LNCAP (cell line): ENCODE measurements around the gene PDZD2.

Source experiments
- CTCF ChIP-seq: fragments of 450-650 bp; IDR thresholded peaks from 2 replicates; pipeline ENCODE4 v1.5.1; 2017; ENCODE audit warnings: mild to moderate bottlenecking

PDZD2 gene

GRCh38 chr5:31948006-31948405, 309.1 kb downstream of the PDZD2 start:
- TF ChIP-seq CTCF: no peak

GRCh38 chr5:31952067-31952466, 313.1 kb downstream of the PDZD2 start:
- TF ChIP-seq CTCF: no peak

DNA sequence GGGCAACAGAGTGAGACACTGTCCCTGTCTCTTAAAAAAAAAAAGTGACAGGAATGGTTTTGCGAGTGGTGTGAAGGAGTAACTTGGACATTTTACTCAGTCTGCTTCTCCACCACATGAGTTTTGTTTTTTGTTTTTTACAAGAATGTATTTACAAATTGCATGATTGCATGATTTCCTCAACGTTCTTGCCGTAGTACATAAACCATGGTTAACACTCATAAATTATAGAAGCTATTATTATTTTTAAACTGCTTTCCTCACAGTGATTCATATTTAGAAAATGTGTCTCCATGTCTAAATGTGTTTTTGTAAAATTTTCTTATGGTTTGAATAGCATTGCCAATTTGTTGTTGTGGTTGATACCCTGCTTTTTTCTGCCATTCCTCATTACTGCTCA, 315.2 kb downstream of the PDZD2 start:
- TF ChIP-seq CTCF: no peak

DNA sequence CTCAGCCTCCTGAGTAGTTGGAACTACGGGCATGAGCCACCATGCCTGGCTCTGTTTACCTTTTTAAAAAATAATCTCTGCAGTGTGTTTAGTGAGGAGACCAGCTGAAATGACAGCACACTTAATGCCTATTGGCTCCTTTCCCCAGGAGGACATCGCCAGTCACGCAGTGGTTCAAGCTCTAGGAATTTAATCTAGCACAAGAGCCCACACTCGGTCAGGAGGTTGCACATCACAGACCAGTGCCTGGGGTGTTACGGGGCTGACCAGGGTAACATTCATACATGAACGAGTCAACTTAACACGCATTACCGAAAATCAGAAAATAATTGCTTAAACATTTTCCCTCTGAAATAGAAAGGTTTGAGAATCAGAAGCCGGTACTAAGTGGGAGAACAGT, 318.2 kb downstream of the PDZD2 start:
- TF ChIP-seq CTCF: no peak

- TF ChIP-seq CTCF: no peak
Measured at GRCh38 chr5:31962351-31962751, 323.4 kb downstream of the PDZD2 start.

GRCh38 chr5:31962871-31963307, 324.0 kb downstream of the PDZD2 start:
- TF ChIP-seq CTCF: no peak

DNA sequence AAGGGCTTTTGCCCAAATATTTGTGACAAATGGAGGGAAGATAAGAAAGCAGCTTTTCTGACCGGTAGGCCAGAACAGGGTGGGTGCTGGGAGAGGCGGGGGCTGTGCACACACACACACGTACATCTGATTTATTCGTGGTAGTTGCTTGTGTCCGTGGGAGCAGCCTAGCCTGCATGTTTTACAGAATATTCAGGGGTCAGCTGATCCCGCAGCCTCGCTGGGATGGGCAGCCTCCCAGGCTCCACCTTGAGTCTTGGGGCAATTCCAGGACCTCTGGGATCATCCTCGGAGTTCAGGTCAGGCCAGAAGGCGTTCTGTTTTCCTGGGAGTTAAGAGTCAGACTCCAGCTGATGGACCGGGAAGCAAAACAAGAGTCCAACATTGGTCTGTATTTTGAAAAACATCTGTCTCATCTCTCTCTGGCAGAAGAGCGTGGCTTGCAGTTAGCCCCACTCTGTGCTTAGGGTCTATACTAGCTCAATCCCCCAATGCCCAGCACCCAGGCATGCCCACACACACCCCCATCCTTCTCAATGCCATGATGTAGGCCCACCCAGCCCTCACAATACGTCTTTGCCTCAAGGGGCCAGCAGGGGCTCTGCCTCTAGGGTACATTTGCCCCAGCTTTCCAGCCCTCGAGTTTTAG, 324.6 kb downstream of the PDZD2 start:
- no peak for TF ChIP-seq CTCF

DNA sequence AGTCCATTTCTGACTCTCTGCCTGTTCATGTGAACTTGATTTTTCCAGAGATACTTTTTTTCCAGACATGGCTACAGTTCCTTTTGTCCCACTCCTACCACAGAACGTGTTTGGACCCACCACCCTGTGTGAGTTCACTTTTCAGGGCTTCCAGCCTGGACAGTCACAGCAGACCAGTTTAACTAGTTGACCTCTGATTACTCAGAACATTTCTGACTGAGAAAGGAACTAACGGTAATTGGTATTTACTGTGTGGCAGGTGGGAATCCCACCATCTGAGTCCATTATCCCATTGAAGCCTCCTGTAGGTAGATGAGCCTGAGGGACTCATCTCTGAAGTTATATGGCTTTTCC, 325.1 kb downstream of the PDZD2 start:
- TF ChIP-seq CTCF: no peak
